Thoracic aorta (tissue), 2 donors: Measurements from ENCODE around the gene CAPN11. TPM values are rescaled to one million over a fixed set of nuclear protein-coding genes. Genes with fewer than 3 reads are reported as not detected.

Experiments used
- ATAC-seq: fragments of 150-250 bp; one replicate; pipeline ENCODE4 v1.8.0; 2017; ENCODE audit warnings: low read depth; ENCODE audit not compliant: insufficient number of reproducible peaks, low FRiP score
- DNase-seq: peaks from one replicate; pipeline ENCODE4 v3.0.0-alpha.2; 2020; ENCODE audit warnings: low spot score
- H3K27ac ChIP-seq, 2 donors: fragments of 200-600 bp; sonication (generic); 1 replicate in 1 of 2; 2 replicates in 1 of 2; pipeline ENCODE4 v1.5.1; 2016; ENCODE audit warnings: mild to moderate bottlenecking in 2 of 2, moderate library complexity in 2 of 2
- H3K27me3 ChIP-seq: fragments of 200-600 bp; sonication (generic); replicated peaks from 2 replicates; pipeline ENCODE4 v1.6.0; 2016; ENCODE audit warnings: mild to moderate bottlenecking; ENCODE audit not compliant: insufficient read depth
- H3K36me3 ChIP-seq: fragments of 200-600 bp; sonication (generic); one replicate; pipeline ENCODE4 v1.5.1; 2016
- H3K4me1 ChIP-seq, 2 donors: fragments of 200-600 bp; sonication (generic); 1 replicate in 1 of 2; 2 replicates in 1 of 2; pipeline versions ENCODE4 v1.5.1 to v1.6.0; 2016; ENCODE audit warnings: low read depth in 2 of 2, mild to moderate bottlenecking in 1 of 2; ENCODE audit not compliant: control insufficient read depth in 1 of 2
- H3K4me3 ChIP-seq: fragments of 200-600 bp; sonication (generic); 2 replicates; pipeline ENCODE4 v1.5.1; 2016; ENCODE audit warnings: mild to moderate bottlenecking
- H3K9me3 ChIP-seq: fragments of 200-600 bp; sonication (generic); 2 replicates; pipeline ENCODE4 v1.5.1; 2016
- total RNA-seq, 2 donors: library from RNA; depleted of rRNA; stranded (reverse); fragments of >200 nt; gene quantifications; one replicate each; pipeline versions ENCODE4 v1.1.0 to v1.2.3, GENCODE V29; 2016
- TF ChIP-seq, protein P1 (sequence below): fragments of 200-600 bp; sonication (generic); IDR thresholded peaks from one replicate; pipeline ENCODE4 v1.5.1; 2019; ENCODE audit warnings: antibody characterized with exemption

Gene CAPN11
- total RNA-seq, 2 donors from 2014 or later: not detected

DNA sequence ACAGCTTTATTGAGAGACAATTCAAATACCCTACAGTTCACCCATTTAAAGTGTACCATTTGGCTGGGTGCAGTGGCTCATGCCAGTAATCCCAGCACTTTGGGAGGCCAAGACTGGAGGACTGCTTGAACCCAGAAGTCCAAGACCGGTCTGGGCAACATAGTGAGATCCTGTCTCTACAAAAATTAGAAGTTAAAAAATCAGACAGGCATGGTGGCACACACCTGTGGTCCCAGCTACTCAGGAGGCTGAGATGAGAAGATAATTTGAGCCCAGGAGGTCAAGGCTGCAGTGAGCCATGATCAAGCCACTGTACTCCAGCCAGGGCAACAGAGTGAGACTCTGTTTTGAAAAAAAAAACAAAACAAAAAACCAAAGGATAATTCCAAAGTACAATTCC is 8.9 kb downstream of the CAPN11 start:
- DNase-seq: no peak
- no peak for ATAC-seq

DNA sequence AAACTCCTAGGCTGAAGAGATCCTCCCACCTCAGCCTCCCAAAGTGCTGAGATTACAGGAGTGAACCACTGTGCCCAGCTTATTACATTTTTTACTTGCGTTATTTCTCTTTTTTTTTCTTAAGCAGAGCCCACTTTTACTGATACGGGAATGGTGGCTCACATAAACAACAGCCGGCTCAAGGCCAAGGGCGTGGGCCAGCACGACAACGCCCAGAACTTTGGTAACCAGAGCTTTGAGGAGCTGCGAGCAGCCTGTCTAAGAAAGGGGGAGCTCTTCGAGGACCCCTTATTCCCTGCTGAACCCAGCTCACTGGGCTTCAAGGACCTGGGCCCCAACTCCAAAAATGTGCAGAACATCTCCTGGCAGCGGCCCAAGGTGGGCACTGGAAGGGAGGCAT is 10.5 kb downstream of the CAPN11 start:
- Histone ChIP-seq H3K4me1 (peaks cover 0 to 8% of the 10 kb centered on the region in 2 donors), H3K27ac (no peak overlapping the region), H3K9me3 (no peaks in the 10 kb centered on the region), H3K36me3 (no peaks in the 10 kb centered on the region), H3K27me3 (no peaks in the 10 kb centered on the region), H3K4me3 (no peak overlapping the region)
- TF ChIP-seq, protein P1, sequence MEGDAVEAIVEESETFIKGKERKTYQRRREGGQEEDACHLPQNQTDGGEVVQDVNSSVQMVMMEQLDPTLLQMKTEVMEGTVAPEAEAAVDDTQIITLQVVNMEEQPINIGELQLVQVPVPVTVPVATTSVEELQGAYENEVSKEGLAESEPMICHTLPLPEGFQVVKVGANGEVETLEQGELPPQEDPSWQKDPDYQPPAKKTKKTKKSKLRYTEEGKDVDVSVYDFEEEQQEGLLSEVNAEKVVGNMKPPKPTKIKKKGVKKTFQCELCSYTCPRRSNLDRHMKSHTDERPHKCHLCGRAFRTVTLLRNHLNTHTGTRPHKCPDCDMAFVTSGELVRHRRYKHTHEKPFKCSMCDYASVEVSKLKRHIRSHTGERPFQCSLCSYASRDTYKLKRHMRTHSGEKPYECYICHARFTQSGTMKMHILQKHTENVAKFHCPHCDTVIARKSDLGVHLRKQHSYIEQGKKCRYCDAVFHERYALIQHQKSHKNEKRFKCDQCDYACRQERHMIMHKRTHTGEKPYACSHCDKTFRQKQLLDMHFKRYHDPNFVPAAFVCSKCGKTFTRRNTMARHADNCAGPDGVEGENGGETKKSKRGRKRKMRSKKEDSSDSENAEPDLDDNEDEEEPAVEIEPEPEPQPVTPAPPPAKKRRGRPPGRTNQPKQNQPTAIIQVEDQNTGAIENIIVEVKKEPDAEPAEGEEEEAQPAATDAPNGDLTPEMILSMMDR: no peak
- DNase-seq (no peak), ATAC-seq (no peak)

More for the DNA sequence above, 8.9 kb downstream of the CAPN11 start:
- Histone ChIP-seq H3K27ac (no peak overlapping the region), H3K4me1 (peaks cover 0 to 2% of the 10 kb centered on the region in 2 donors), H3K36me3 (no peaks in the 10 kb centered on the region), H3K4me3 (no peak overlapping the region), H3K27me3 (no peaks in the 10 kb centered on the region), H3K9me3 (no peaks in the 10 kb centered on the region)
- TF ChIP-seq, protein P1: no peak

DNA sequence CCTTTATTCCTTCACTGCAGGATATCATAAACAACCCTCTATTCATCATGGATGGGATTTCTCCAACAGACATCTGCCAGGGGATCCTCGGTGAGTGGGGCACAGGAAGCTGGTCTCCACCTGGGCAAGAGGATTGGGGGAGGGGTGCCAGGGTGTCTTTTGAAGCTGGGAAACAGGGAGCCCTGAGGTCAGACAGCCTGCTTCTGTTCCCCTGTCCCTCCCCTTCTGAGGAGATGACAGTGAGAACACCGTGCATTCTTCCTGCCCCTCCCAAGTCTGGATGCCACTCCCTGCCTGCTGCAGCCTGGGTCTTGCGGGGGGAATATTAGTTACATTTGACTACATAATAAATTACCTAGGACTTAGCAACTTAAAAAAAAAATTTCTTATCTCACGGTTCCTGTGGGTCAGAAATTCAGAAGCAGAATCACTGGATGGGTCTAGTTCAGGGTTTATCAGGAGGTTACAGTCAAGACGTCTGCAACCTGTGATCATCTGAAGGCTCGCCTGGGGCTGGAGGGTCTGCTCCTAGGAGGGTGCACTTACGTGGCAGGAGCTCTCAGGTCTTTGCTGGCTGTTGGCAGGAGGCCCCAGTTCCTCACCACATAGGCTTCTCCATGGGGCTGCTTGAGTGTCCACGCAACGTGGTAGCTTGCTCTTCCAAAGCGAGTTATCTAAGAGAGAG is 11.4 kb downstream of the CAPN11 start:
- peaks cover 0 to 8% of the 10 kb centered on the region in 2 donors for H3K4me1 ChIP-seq
- H3K4me3 ChIP-seq: no peak overlapping the region
- H3K27ac ChIP-seq: no peak overlapping the region
- no peaks in the 10 kb centered on the region for H3K27me3 ChIP-seq
- H3K9me3 ChIP-seq: no peaks in the 10 kb centered on the region
- TF ChIP-seq, protein P1: no peak
- no peaks in the 10 kb centered on the region for H3K36me3 ChIP-seq
- DNase-seq (no peak), ATAC-seq (no peak)

DNA sequence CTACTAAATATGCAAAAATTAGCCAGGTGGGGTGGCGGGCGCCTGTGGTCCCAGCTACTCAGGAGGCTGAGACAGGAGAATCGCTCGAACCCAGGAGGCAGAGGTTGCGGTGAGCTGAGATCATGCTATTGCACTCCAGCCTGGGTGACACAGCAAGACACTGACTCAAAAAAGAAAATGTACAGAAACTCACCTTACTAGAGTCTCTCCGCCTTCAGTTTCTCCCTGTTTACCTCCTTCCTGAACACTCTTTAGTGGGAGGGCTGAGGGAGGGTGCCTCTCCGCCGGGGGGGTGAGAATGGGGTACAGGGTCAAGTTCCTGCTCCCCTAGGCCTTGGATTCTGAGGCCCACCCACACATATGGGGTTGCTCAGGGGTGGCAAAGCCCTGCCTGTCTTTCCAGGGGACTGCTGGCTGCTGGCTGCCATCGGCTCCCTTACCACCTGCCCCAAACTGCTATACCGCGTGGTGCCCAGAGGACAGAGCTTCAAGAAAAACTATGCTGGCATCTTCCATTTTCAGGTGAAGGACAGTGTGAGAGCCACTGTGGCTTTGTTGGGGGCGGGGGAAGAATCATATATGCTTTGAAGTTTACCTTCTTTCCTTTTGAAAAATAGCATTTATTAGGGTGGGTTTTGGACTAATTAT is 13.4 kb downstream of the CAPN11 start:
- Histone ChIP-seq H3K4me1 (peaks cover 0 to 12% of the 10 kb centered on the region in 2 donors), H3K9me3 (no peaks in the 10 kb centered on the region), H3K36me3 (no peaks in the 10 kb centered on the region), H3K4me3 (no peak overlapping the region), H3K27ac (no peak overlapping the region), H3K27me3 (no peaks in the 10 kb centered on the region)
- no peak for DNase-seq
- no peak for ATAC-seq
- TF ChIP-seq, protein P1: no peak

DNA sequence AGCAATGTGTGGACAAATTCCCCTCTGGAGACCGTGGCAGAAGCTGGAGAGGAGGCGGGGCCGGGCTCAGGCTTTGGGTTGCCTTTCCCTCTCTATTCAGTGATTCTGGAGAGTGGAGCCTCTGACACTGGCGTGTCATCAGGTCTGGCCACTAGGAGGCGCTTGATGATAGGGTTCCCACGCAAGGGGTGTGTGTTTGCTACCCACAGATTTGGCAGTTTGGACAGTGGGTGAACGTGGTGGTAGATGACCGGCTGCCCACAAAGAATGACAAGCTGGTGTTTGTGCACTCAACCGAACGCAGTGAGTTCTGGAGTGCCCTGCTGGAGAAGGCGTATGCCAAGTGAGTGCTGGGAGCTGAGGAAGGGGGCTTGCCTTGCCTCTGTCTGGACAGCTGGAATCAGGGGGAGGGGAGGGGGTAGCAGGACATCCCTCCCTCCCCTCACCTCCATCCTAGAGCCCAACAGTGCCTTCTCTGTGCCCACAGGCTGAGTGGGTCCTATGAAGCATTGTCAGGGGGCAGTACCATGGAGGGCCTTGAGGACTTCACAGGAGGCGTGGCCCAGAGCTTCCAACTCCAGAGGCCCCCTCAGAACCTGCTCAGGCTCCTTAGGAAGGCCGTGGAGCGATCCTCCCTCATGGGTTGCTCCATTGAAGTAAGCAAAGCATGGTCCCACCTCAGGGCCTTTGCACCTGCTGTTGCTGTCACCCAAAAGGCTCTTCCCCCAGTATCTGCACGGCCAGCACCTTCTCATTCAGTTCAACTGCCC is 14.3 kb downstream of the CAPN11 start:
- DNase-seq: peak; percentile 71

More for the DNA sequence above, 14.3 kb downstream of the CAPN11 start:
- peak; percentile 75 for ATAC-seq
- TF ChIP-seq, protein P1: peak; percentile 93
- Histone ChIP-seq H3K27ac (no peak overlapping the region), H3K36me3 (no peaks in the 10 kb centered on the region), H3K27me3 (no peaks in the 10 kb centered on the region), H3K4me1 (peaks cover 6 to 21% of the 10 kb centered on the region in 2 donors), H3K4me3 (no peak overlapping the region), H3K9me3 (no peaks in the 10 kb centered on the region)
